Measurements from ENCODE around the gene ARHGAP4.

The ARHGAP4 gene

DNA sequence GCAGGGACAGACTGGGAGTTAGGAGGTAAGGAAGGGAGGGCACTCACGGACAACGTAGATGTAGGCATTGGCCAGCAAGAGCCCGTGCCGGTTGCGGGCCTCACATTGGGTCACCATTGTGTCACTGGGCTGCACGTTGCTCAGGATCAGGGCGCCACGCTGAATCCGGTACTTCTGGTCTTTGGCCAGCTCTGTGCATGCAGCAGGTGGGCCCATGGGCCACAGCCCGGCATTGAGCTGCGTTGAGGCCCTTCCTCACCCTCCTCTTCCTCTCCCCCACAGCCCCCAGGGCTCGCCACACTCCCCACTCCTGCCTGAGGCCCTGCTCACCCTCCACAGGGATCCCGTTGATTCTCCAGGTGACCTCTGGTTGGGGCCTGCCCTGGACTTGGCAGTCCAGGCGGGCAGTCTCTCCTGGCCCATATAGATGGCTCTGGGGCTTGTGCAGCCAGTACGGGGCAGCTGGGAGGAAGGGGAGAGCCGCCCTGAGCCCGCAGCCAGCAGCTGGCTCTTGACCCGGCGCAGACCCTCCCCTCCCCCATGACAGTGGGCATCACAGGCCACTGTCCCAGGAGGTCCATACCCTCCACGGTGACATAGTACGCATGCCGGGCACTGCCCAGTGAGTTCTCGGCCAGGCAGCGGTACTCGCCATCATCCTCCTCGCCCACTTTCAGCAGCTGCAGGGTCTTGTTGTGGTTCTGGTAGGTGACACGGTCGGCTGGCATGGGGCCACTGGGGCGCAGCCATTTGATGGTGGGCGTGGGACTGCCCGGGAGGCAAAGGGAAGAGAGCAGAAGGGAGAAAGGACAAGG lies 56.4 kb downstream of the ARHGAP4 start:
- DNase-seq (ENCODE audit: low read depth in 1 of 2, low spot score in 1 of 2): no peak

DNA sequence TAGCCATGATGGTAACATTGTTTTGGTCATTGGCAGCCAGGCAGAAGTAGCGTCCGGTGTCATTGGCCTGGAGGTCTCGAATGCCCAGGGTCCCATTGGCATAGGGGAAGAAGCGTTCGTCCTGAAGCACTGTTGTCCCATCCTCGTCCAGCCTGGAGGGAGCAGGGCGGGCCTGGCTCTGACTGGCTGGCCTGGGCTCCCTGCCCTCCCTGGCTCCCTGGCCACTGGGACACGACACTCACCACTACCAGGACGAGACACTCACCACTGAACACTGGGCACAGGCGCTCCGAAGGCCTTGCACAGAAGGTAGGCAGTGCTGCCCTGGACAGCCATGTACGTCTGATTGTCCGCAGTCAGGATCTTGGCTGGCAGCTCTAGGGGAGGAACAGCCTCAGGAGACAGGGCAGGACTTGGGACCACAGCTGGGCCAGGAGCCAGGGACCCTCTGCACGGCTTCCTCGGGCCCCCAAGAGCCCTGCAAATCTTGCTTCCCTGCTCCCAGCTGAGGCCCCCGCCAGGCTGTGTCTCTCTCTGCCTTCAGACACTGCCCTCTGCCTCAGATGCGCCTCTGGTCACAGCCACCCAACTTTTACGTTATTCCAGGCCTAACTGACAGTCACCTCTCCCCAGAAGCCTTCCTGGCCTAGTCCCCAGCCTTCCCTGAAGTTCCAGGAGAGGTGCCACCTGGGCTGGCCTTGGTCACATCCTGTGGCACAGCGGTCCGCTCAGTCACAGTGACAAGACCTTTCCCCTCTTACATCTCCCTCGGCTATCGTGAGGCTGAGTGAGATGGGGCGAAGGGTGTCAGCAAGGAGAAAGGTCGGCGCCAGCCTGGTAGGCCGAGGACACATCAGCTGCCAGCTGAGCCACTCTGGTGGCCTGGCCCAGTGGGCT lies 57.2 kb downstream of the ARHGAP4 start:
- DNase-seq (ENCODE audit: low read depth in 1 of 2, low spot score in 1 of 2): no peak

DNA sequence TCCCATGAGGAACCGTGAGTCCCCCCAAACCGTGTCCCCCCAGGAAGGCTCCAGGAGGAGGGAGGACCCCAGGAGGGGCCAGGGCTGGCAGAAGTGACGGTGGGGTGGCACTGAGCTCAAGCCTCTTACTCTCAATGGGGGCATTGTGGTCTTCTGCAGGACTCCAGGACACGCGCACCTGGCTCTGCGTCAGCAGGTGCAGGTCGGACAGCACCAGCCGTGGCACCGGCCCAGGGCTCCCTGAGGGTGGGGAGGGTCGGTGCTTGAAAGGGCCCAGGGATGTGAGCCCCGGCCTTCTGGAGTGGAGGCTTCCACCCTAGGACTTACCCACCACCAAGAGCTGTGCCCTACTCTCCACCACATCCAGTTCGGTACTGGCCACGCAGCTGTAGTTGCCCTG lies 58.4 kb downstream of the ARHGAP4 start:
- DNase-seq (ENCODE audit: low read depth in 1 of 2, low spot score in 1 of 2): no peak

DNA sequence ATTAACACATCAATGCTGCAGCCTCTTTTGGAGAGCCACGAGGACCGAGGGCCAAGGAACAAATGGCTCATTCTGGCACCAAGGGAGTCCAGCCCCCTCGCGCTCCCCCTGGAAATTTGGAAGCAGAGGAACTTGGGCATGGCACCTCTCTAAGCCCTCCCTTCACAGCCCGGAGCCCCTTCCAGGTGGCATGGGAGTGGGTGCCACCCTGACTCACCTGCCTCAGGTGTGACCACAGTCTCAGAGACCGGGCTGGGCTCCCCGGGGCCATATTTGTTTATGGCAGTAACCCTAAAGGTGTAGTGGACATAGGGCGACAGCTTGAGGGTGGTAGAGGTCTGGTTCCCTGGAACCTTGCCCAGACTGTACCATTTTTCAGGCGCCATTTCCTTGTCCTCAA lies 58.9 kb downstream of the ARHGAP4 start:
- no peak for DNase-seq (ENCODE audit: low read depth in 1 of 2, low spot score in 1 of 2)

DNA sequence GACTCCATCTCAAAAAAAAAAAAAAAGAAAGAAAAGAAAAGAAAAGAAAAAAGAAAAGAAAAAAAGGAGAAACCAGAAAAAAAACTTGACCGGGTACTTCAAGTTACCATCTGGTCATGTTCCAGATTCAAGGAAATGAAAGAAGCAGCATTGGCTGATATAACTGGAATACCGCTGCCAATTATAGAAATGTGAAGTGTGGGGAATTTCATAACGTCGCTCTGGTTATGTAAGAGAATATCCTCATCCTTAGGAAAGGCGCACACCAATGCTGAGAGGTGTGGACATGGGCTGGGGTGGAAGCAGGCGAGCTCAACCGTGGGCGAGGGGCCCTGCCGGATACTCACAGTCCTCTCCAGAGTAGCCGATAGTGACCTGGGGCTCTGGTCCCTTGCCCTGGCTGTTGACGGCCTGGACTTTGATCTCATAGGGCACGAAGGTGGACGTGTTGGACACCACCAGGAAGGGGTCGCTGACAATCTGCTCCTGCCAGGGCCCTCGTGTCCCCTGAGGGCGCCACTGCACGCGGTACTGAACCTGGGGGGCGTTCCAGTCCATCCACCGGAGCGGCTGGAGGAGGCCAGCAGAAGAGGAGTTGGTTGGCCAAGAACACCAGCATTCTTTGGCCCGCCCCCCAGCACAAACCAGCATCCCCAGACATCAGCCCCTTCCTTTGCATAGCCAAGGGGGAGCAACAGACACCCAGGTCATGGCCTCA lies 59.6 kb downstream of the ARHGAP4 start:
- no peak for DNase-seq (ENCODE audit: low read depth in 1 of 2, low spot score in 1 of 2)

DNA sequence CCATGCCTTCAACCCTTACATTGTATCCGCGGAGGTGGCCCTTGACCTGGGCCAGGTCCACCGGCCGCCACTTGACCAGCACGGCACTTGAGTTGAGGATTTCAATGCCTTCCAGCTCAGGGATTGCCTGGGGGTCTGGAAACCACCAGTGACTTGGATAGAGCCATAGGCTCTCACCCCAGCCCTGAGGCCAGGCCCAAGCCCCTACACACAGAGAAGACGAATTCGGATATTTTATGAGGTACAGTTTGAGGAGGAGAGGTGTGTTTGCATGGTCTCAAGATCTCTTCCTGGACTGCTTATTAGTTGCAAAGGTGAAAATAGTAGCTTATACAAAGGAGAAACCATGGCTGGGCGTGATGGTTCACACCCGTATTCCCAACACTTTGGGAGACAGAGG lies 60.4 kb downstream of the ARHGAP4 start:
- no peak for DNase-seq (ENCODE audit: low read depth in 1 of 2, low spot score in 1 of 2)

DNA sequence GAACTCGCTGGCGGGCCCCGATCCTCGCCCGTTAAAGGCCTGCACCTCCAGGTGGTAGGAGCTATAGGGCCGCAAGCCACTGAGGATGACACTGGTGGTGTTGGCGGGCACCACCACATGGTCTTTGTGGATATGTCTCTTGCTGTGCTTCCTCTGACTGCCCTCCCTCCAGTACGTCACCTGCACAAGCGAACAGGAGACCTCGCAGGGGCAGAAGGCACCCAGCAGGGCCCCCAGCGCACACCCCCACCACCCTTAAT lies 60.8 kb downstream of the ARHGAP4 start:
- no peak for DNase-seq (ENCODE audit: low read depth in 1 of 2, low spot score in 1 of 2)

DNA sequence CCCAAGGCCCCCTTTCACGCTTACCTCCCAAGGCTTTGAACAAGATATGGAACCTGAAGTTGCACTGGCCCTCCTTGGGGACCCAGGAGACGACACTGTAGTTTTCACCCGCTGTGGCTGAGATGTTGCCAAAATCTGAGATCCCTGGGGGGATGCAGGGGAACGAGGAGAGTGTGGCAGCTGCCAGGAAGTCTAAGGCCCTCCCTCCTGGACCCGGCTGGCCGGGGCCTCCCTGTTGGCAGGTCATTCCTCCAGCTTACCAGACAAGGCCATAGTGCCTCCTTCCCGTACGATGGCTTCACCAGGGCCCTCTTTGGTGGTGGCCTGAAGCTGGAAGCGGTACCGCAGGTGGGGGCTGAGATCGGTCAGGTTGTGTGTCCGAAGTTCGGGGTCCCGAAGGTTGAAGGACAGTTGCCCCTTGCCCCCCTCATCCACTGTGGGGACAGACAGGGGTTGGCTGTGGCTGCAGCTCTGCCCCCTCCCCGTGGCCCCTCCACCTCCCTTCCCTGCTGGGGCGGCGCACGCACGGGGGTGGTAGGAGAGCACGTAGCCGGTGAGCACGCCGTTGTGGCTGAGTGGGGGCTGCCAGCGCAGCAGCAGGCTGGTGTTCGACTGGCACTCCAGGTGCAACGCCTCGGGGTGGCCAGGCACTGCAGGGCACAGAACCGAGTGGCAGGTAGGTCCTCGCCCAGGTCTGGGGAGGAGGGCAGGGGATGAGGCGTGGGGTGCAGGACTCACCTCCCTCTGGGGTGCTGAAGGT lies 61.3 kb downstream of the ARHGAP4 start:
- no peak for DNase-seq (ENCODE audit: low read depth in 1 of 2, low spot score in 1 of 2)

DNA sequence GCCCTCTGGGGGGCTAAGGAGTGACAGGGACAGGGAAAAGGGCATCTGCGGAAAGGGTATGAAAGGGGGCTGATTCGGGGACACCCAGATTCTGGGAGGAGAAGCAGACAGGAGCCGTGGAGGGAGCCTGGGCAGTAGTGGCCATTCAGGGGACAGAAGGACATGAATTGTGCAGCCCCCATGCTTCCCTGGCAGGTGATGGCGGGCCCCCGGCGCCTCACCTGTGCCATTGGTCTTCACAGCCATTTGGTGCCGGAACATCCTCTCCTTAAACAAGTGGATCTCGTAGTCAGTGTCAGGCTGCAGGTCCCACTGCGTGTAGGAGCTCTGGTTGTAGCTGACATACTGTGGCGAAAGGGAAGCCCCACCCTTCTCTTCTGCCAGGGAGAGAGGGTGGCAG lies 62.0 kb downstream of the ARHGAP4 start:
- DNase-seq (ENCODE audit: low read depth in 1 of 2, low spot score in 1 of 2): no peak

DNA sequence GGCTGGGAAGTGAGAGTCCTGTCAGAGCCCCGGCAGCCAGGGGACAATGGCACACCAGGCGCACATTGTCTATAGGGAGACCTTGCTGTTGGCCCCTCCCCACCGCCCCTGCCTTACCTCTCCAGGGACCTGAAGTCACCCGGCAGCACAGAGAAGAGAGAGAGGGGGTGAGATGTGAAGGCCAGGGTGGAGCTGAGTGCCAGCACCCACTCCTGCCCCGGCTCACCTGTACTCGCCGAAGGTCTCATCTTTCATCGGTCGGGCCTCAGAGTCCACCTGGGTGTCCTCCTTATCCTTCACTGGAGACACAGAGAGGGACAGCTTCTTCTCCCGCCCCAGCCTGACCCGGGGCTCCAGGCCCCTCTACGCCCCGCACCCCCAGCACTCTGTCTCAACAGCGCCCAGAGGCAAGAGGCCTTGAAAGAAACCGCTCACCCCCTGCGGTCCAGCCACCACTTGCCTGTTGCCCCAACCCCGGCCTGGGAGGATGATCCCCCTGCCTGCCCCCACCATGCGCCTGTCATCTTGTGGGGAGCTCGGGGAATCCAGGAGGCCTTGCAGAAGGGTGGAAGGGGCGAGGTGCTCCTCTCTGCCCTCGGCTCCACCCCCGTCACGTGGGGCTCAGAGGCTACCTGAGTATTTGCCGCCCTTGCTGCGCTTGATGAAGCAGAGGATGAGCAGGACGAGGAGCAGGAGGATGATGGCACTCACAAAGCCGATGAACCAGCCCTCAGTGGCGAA lies 62.6 kb downstream of the ARHGAP4 start:
- DNase-seq (ENCODE audit: low read depth in 1 of 2, low spot score in 1 of 2): no peak

DNA sequence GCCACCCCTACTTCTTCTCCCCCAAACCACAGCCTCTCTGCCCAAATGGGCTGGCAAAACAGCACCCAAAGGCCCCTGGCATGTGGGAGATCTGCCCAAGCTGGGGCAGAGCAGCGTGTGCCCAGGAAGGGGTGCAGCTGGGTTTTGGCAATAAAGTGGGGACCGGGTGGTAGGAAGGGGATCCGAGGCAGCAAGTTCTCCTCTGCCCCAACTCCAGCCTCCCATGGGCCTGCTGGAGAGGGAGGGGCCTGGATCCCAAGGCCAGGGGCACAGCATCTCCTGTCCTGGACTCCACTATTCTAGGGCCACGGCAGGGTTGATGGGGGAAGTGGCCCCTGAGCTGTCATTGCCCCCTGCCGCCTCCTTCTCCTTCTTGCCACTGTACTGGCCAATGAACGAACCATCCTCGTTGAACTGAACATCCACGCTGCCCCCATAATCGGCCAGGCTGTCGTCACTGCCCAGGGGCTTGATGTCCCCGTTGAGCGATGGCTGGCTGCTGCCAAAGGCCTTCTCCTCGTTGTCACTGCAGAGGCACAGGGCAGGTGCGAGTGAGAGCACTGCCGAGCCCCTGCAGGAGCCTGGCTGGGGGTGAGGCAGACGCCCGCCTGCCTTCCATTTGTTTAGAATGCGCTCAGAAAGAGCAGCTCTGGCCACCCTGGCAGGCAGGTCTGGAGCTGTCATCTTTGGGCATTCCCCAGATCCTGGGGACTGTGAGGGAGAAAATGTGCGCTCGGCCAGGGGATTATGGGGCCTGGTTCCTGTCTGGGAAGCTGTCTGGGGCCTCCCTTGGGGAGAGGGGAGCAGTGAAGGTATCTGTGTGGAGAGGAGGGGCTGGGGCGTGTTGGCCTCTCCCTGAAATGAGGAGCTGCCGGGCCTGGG lies 63.5 kb downstream of the ARHGAP4 start:
- DNase-seq (ENCODE audit: low read depth in 1 of 2, low spot score in 1 of 2): no peak

DNA sequence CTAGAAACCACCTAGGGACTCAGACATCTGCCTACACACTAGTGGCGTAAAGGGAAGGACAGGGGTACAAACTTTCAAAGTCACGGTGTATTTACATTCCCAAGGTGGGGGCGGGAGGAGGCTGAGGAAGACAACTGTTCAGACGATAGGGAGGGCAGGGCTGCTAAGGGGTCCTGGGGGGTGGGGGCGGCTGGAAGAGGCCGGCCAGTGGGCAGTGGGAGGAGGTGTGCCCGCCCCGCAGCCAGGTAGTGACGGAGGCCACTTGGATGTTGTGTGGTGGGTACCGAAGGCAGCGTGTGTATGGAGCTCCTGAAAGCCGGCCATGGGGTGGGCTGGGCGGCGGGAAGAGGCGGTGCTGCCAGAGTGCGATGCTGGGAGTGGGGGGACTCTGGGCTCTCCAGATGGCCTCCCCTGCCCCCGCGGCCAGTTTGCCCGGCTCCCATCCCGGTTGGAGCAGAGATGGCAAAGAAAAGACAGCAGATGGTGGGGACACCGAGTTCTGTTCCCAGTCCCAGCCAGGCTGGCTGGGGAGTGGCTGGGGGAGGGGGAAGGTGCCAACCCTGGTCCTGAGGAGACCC lies 64.2 kb downstream of the ARHGAP4 start:
- DNase-seq (ENCODE audit: low read depth in 1 of 2, low spot score in 1 of 2): no peak

DNA sequence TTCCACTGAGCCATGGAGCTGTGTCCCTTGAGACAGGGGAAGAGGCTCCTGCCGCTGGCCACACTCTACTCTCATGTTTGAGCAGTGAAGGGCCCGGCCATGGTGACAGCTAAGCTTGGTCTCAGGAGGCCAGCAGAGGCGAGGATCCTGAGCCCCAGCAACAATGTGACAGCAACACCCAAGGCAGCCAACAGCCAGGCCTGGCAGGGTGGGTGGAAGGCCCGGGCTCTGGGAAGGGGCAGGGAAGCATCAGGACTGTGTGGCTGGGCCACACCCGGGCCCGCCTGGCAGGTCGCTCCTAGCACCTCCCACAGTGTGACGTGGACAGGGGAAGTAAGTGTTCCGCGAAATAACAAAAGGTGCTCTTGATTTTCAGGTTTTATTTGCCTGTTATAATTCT lies 64.9 kb downstream of the ARHGAP4 start:
- no peak for DNase-seq (ENCODE audit: low read depth in 1 of 2, low spot score in 1 of 2)

All from activated CD4-positive, alpha-beta T cell treated with anti-CD3 and anti-CD28 coated beads, Interleukin-2, amount 50 U/mL, for 24 hours (primary cell).